Smooth muscle cell of trachea (primary cell): Measurements from ENCODE around the gene GMPR. TPM values are rescaled to one million over a fixed set of nuclear protein-coding genes. Genes with fewer than 3 reads are reported as not detected.

Source experiments
- total RNA-seq: library from RNA; depleted of rRNA; stranded (reverse); fragments of >200 nt; gene quantifications from 2 replicates; pipeline ENCODE4 v1.2.1, GENCODE V29; 2014

The GMPR gene
- 11.7 and 15.3 TPM in 2 replicates for total RNA-seq

GRCh38 chr6:16238057-16238962 lies at the start of gene GMPR:
TSS of gene GMPR (plus strand) at chr6:16238587. CDS start at chr6:16238694, 107 bp downstream.

Other genes with a start within 250 kb of the GMPR start
- gene MYLIP, start 109.5 kb upstream of the GMPR start, total RNA-seq: 10.6 and 12.7 TPM in 2 replicates